ENCODE results near the gene FOXC2. TPM values are rescaled to one million over a fixed set of nuclear protein-coding genes. Genes with fewer than 3 reads are reported as not detected.

Gene FOXC2
- total and polyA plus RNA-seq, 2 donors (not counting 3 experiments of a cell fraction or from before 2014, with no cell fraction given): 7.7 to 44.0 TPM

DNA sequence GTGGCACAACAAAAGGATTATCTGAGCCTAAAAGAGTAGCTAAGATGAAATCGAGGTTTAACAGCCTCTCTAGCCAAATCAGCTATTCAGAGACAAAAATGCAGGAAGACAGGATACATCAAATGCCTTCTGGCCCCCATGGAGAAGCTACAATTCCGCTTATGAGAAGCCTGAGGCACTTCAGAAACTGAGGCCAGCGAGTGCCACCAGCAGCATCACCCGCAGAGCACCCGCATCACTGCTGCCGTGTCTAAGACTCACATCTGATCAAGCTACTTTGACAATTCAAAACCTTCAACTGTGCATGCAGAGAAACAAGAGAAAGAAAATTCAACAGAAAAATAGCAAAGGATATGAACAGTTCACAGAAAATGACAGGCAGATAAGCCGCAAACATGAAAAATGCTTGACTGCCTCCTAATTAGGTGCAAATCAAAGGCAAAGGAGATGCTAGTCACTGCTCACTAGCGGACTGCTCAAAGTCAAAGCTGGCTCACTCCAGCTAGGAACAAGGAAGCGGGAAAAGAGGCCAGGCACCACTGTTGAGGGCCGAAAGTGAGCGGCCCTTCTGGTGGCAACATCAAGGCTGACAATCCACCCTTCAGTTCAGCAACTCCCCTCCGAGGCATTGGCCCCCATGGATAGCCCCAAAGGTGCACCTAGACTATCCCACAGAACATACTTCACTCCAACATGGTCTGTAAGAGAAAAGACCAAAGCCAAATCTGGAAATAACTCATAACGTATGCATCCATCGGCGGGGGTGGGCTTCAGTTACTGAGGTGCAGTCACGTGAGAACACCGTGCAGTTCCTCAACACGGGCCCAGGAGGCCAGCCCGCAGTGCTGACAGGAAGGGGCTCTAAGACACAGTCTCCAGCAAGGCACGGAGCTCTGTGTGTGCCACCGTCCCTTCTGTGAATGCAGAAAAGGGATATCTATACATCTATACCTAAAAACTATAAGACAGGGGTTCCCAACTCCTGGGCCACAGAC is 23.6 kb upstream of the FOXC2 start:
- CTCF ChIA-PET: no interaction called here
- H3K9me3 ChIP-seq (replicated peaks; ENCODE audit: control insufficient read depth, insufficient read depth, low read length): no peaks in the 10 kb centered on the region

GRCh38 chr16:86545481-86545880 is 21.1 kb upstream of the FOXC2 start:
- peaks cover 5 to 29% of the 10 kb centered on the region in 2 experiments for H3K36me3 ChIP-seq (ENCODE audit: control insufficient read depth in 2 of 2, extremely low read depth in 1 of 2, insufficient read depth in 2 of 2, low read length in 2 of 2)

More for the DNA sequence above, 23.6 kb upstream of the FOXC2 start:
- POLR2A ChIA-PET: no interaction called here
- dilution Hi-C loops (cut with MboI; ENCODE audit: extremely low pct_ligation_motif_present, low sequenced_read_pairs) (no loop called here), intact Hi-C loops (cut with micrococcal nuclease) (no loop called here)
- Histone ChIP-seq H3K27ac (ENCODE audit: insufficient read depth, low read depth, low read length) (no peak overlapping the region), H4K20me1 (replicated peaks; ENCODE audit: control insufficient read depth, extremely low read depth, insufficient read depth, low read length) (no peaks in the 10 kb centered on the region), H3K27me3 (ENCODE audit: control insufficient read depth in 2 of 2, insufficient read depth in 2 of 2, low read length in 2 of 2) (no peaks in the 10 kb centered on the region), H3K4me2 (ENCODE audit: insufficient read depth, low read length) (no peak overlapping the region), H3K79me2 (ENCODE audit: control insufficient read depth, insufficient read depth, low read length) (no peaks in the 10 kb centered on the region), H2AFZ (ENCODE audit: low read depth, low read length) (no peak overlapping the region), H3K9ac (replicated peaks; ENCODE audit: extremely low read depth, insufficient read depth, low read length) (no peak overlapping the region), H3K36me3 (ENCODE audit: control insufficient read depth in 2 of 2, extremely low read depth in 1 of 2, insufficient read depth in 2 of 2, low read length in 2 of 2) (peaks cover 5 to 39% of the 10 kb centered on the region in 2 experiments), H3K4me1 (ENCODE audit: control insufficient read depth, extremely low read depth, insufficient read depth, low read length) (no peaks in the 10 kb centered on the region), H3K4me3 (replicated peaks in 1 of 3; ENCODE audit: insufficient read depth in 1 of 3, low read depth in 1 of 3, low read length in 3 of 3) (no peak overlapping the region), H3K9me1 (replicated peaks; ENCODE audit: control insufficient read depth, extremely low read depth, insufficient read depth, low read length) (no peaks in the 10 kb centered on the region)
- no peak for FAIRE-seq
- no peak for TF ChIP-seq FOS (IDR thresholded peaks at IDR 0.05; ENCODE audit: borderline replicate concordance, insufficient read depth, low read length)
- TF ChIP-seq EZH2 (IDR thresholded peaks at IDR 0.05; ENCODE audit: borderline replicate concordance, low read depth, low read length, severe bottlenecking): no peak
- TF ChIP-seq MAX (IDR thresholded peaks at IDR 0.05; ENCODE audit: insufficient read depth, insufficient read length): no peak
- no peak for TF ChIP-seq JUN (IDR thresholded peaks at IDR 0.05; ENCODE audit: borderline replicate concordance, insufficient read depth, insufficient read length, low read depth)
- TF ChIP-seq POLR2AphosphoS5 (IDR thresholded peaks at IDR 0.05; ENCODE audit: insufficient read depth, low read depth, low read length): no peak
- no peak for DNase-seq (ENCODE audit: low read depth, low spot score)
- BruUV-seq (replicated peaks): no TSS peak

More at GRCh38 chr16:86545481-86545880, 21.1 kb upstream of the FOXC2 start:
- dilution Hi-C loops (cut with MboI; ENCODE audit: extremely low pct_ligation_motif_present, low sequenced_read_pairs): no loop called here
- Histone ChIP-seq H3K9me3 (replicated peaks; ENCODE audit: control insufficient read depth, insufficient read depth, low read length) (no peaks in the 10 kb centered on the region), H3K9ac (replicated peaks; ENCODE audit: extremely low read depth, insufficient read depth, low read length) (no peak overlapping the region), H3K4me1 (ENCODE audit: control insufficient read depth, extremely low read depth, insufficient read depth, low read length) (no peaks in the 10 kb centered on the region), H3K27me3 (ENCODE audit: control insufficient read depth in 2 of 2, insufficient read depth in 2 of 2, low read length in 2 of 2) (no peaks in the 10 kb centered on the region), H3K79me2 (ENCODE audit: control insufficient read depth, insufficient read depth, low read length) (no peaks in the 10 kb centered on the region), H3K9me1 (replicated peaks; ENCODE audit: control insufficient read depth, extremely low read depth, insufficient read depth, low read length) (no peaks in the 10 kb centered on the region), H3K4me3 (replicated peaks in 1 of 3; ENCODE audit: insufficient read depth in 1 of 3, low read depth in 1 of 3, low read length in 3 of 3) (no peak overlapping the region), H3K27ac (ENCODE audit: insufficient read depth, low read depth, low read length) (no peak overlapping the region), H2AFZ (ENCODE audit: low read depth, low read length) (no peak overlapping the region), H3K4me2 (ENCODE audit: insufficient read depth, low read length) (no peak overlapping the region), H4K20me1 (replicated peaks; ENCODE audit: control insufficient read depth, extremely low read depth, insufficient read depth, low read length) (no peaks in the 10 kb centered on the region)
- BruUV-seq (replicated peaks): no TSS peak
- ChIA-PET POLR2A (no interaction called here), CTCF (interaction anchor here (0.6 kb wide), 1 partner anchor 9 kb away, joined by 3 read pairs; no protein-coding TSS in a partner anchor)
- intact Hi-C loops (cut with micrococcal nuclease): no loop called here
- DNase-seq (ENCODE audit: low read depth, low spot score) (no peak), FAIRE-seq (no peak)
- TF ChIP-seq MYC (IDR thresholded peaks at IDR 0.05; ENCODE audit: low read depth, low read length) (no peak), MAX (IDR thresholded peaks at IDR 0.05; ENCODE audit: insufficient read depth, insufficient read length) (no peak), POLR2A (IDR thresholded peaks at IDR 0.05; ENCODE audit: low read depth, low read length) (no peak)
- TF ChIP-seq, protein P1, sequence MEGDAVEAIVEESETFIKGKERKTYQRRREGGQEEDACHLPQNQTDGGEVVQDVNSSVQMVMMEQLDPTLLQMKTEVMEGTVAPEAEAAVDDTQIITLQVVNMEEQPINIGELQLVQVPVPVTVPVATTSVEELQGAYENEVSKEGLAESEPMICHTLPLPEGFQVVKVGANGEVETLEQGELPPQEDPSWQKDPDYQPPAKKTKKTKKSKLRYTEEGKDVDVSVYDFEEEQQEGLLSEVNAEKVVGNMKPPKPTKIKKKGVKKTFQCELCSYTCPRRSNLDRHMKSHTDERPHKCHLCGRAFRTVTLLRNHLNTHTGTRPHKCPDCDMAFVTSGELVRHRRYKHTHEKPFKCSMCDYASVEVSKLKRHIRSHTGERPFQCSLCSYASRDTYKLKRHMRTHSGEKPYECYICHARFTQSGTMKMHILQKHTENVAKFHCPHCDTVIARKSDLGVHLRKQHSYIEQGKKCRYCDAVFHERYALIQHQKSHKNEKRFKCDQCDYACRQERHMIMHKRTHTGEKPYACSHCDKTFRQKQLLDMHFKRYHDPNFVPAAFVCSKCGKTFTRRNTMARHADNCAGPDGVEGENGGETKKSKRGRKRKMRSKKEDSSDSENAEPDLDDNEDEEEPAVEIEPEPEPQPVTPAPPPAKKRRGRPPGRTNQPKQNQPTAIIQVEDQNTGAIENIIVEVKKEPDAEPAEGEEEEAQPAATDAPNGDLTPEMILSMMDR (IDR thresholded peaks at IDR 0.05; ENCODE audit: extremely low read depth in 1 of 2, insufficient read depth in 1 of 2, low read depth in 1 of 2, low read length in 2 of 2): no peak

Data from endothelial cell of umbilical vein (primary cell).